SK-N-SH treated with all-trans-retinoic acid at 6 μM for 48 hours (cell line): ENCODE results near the gene ACTL6A.

ENCODE experiments used
- ARNTL ChIP-seq: fragments of 450-650 bp; formaldehyde crosslinking; IDR thresholded peaks from 2 replicates; pipeline ENCODE4 v1.5.0; 2020; ENCODE audit warnings: low read depth, mild to moderate bottlenecking, moderate library complexity, borderline replicate concordance
- BACH2 ChIP-seq: fragments of 250-450 bp; sonication (Bioruptor Pico); IDR thresholded peaks from 2 replicates; pipeline ENCODE4 v1.9.0; 2021; ENCODE audit warnings: mild to moderate bottlenecking, borderline replicate concordance
- CSDC2 ChIP-seq: fragments of 250-450 bp; sonication (Bioruptor Pico); IDR thresholded peaks from 2 replicates; pipeline ENCODE4 v1.5.0; 2020; ENCODE audit warnings: mild to moderate bottlenecking, moderate library complexity
- ZFP3 ChIP-seq: fragments of 250-450 bp; sonication (Bioruptor Pico); IDR thresholded peaks from 2 replicates; pipeline ENCODE4 v1.5.0; 2020; ENCODE audit warnings: mild to moderate bottlenecking, moderate library complexity
- ZNF8 ChIP-seq: fragments of 450-650 bp; formaldehyde crosslinking; IDR thresholded peaks from 2 replicates; pipeline ENCODE4 v1.5.0; 2020; ENCODE audit warnings: mild to moderate bottlenecking, moderate library complexity
- TF ChIP-seq, protein P1 (sequence below): fragments of 250-450 bp; sonication (Bioruptor Pico); IDR thresholded peaks from 2 replicates; pipeline ENCODE4 v1.8.0; 2020; ENCODE audit warnings: mild to moderate bottlenecking, moderate library complexity, borderline replicate concordance
- TF ChIP-seq, protein P2 (sequence below): fragments of 250-450 bp; sonication (Bioruptor Pico); IDR thresholded peaks from 2 replicates; pipeline ENCODE4 v1.5.1; 2020; ENCODE audit warnings: low read depth, mild to moderate bottlenecking, moderate library complexity

DNA sequence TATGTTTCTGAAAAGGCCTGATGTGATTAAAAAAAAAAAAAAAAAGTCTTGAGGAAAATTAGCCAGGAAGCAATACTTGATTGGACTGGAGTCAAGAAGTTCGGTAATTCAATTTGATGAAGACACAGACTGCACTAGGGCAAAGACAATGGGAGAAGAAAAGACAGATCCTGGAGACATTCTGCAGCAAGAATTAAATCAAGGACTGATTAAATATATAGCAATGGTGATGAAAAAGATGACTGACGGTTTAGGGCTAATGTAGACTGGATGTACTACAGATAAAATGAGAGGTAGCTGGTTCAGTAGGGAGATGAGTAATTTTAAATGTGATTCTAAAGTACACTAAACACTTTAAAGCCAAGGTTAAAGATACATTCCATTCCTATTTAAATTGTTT lies 27.9 kb downstream of the ACTL6A start:
- no peak for TF ChIP-seq CSDC2
- TF ChIP-seq, protein P1, sequence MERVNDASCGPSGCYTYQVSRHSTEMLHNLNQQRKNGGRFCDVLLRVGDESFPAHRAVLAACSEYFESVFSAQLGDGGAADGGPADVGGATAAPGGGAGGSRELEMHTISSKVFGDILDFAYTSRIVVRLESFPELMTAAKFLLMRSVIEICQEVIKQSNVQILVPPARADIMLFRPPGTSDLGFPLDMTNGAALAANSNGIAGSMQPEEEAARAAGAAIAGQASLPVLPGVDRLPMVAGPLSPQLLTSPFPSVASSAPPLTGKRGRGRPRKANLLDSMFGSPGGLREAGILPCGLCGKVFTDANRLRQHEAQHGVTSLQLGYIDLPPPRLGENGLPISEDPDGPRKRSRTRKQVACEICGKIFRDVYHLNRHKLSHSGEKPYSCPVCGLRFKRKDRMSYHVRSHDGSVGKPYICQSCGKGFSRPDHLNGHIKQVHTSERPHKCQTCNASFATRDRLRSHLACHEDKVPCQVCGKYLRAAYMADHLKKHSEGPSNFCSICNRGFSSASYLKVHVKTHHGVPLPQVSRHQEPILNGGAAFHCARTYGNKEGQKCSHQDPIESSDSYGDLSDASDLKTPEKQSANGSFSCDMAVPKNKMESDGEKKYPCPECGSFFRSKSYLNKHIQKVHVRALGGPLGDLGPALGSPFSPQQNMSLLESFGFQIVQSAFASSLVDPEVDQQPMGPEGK (CRISPR knock-in tag): no peak
- no peak; the same call in 1 of the 2 replicates for TF ChIP-seq ZNF8 (CRISPR knock-in tag)
- no peak for TF ChIP-seq ZFP3 (CRISPR knock-in tag)
- TF ChIP-seq, protein P2, sequence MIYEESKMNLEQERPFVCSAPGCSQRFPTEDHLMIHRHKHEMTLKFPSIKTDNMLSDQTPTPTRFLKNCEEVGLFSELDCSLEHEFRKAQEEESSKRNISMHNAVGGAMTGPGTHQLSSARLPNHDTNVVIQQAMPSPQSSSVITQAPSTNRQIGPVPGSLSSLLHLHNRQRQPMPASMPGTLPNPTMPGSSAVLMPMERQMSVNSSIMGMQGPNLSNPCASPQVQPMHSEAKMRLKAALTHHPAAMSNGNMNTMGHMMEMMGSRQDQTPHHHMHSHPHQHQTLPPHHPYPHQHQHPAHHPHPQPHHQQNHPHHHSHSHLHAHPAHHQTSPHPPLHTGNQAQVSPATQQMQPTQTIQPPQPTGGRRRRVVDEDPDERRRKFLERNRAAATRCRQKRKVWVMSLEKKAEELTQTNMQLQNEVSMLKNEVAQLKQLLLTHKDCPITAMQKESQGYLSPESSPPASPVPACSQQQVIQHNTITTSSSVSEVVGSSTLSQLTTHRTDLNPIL (CRISPR knock-in tag): no peak
- no peak for TF ChIP-seq ARNTL (CRISPR knock-in tag)
- TF ChIP-seq BACH2 (CRISPR knock-in tag): no peak
